ENCODE results near the gene FAM53B.

FAM53B gene

GRCh38 chr10:124622158-124622557, 122.0 kb downstream of the FAM53B start:
- DNase-seq (ENCODE audit: low spot score), result no peak
- in situ Hi-C loops (cut with MboI; ENCODE audit: low pct_unique_long_range_greater_than_20kb, low sequenced_read_pairs, unreplicated experiment), result no loop called here
- no peak for TF ChIP-seq CTCF (IDR thresholded peaks at IDR 0.05; ENCODE audit: extremely low read depth, insufficient read depth, missing control alignments)

- no peak for DNase-seq (ENCODE audit: low spot score)
Measured at GRCh38 chr10:124621637-124622036, 122.5 kb downstream of the FAM53B start.

GRCh38 chr10:124619802-124620490, 124.2 kb downstream of the FAM53B start:
- no peak for DNase-seq (ENCODE audit: low spot score)
- no peak for TF ChIP-seq CTCF (IDR thresholded peaks at IDR 0.05; ENCODE audit: extremely low read depth, insufficient read depth, missing control alignments)
- in situ Hi-C loops (cut with MboI; ENCODE audit: low pct_unique_long_range_greater_than_20kb, low sequenced_read_pairs, unreplicated experiment), result no loop called here

More at GRCh38 chr10:124621637-124622036, 122.5 kb downstream of the FAM53B start:
- in situ Hi-C loops (cut with MboI; ENCODE audit: low pct_unique_long_range_greater_than_20kb, low sequenced_read_pairs, unreplicated experiment), result no loop called here
- no peak for TF ChIP-seq CTCF (IDR thresholded peaks at IDR 0.05; ENCODE audit: extremely low read depth, insufficient read depth, missing control alignments)

GRCh38 chr10:124619195-124619594, 125.0 kb downstream of the FAM53B start:
- no peak for TF ChIP-seq CTCF (IDR thresholded peaks at IDR 0.05; ENCODE audit: extremely low read depth, insufficient read depth, missing control alignments)
- peak; percentile 67 for DNase-seq (ENCODE audit: low spot score)
- in situ Hi-C loops (cut with MboI; ENCODE audit: low pct_unique_long_range_greater_than_20kb, low sequenced_read_pairs, unreplicated experiment), result no loop called here

- TF ChIP-seq CTCF (IDR thresholded peaks at IDR 0.05; ENCODE audit: extremely low read depth, insufficient read depth, missing control alignments), result no peak
- DNase-seq (ENCODE audit: low spot score), result no peak
- in situ Hi-C loops (cut with MboI; ENCODE audit: low pct_unique_long_range_greater_than_20kb, low sequenced_read_pairs, unreplicated experiment), result no loop called here
Measured at GRCh38 chr10:124618470-124619073, 125.6 kb downstream of the FAM53B start.

GRCh38 chr10:124616836-124617130, 127.4 kb downstream of the FAM53B start:
- no peak for DNase-seq (ENCODE audit: low spot score)
- in situ Hi-C loops (cut with MboI; ENCODE audit: low pct_unique_long_range_greater_than_20kb, low sequenced_read_pairs, unreplicated experiment), result no loop called here
- TF ChIP-seq CTCF (IDR thresholded peaks at IDR 0.05; ENCODE audit: extremely low read depth, insufficient read depth, missing control alignments), result no peak
